Caki2 (cell line): ENCODE data around the gene PRODH2. TPM values are rescaled to one million over a fixed set of nuclear protein-coding genes. Genes with fewer than 3 reads are reported as not detected.
"Not testable (repeated sequence)": the region's sequence is repeated elsewhere in the genome, so short reads cannot be mapped to it uniquely, and the experiment has no call there.

Experiments used
- DNase-seq: peaks from one replicate; pipeline ENCODE4 v3.0.0-alpha.2; 2015; ENCODE audit warnings: low read depth
- in situ Hi-C: cut with HindIII; loops from 2 replicates; pipeline ENCODE4 v1.10.0; 2016; ENCODE audit warnings: low sequenced_read_pairs, low pct_unique_long_range_greater_than_20kb, mixed read lengths
- total RNA-seq: library from RNA; depleted of rRNA; stranded (reverse); fragments of >200 nt; shearing (Covaris generic); gene quantifications from 2 replicates; pipeline ENCODE4 v1.2.3, GENCODE V29; 2014; ENCODE audit warnings: low replicate concordance

The PRODH2 gene
- total RNA-seq, 1 experiment from 2014 or later: 0.17 TPM

GRCh38 chr19:35773020-35773806 is 39.4 kb downstream of the PRODH2 start:
- in situ Hi-C loops: no loop called here
- peak; percentile 88 for DNase-seq

GRCh38 chr19:35772362-35772761 is 40.3 kb downstream of the PRODH2 start:
- DNase-seq, in situ Hi-C loops: not testable (repeated sequence)

- in situ Hi-C loops: no loop called here
- no peak for DNase-seq
These were observed 44.6 kb downstream of the PRODH2 start for GRCh38 chr19:35768082-35768421.

- DNase-seq: peak; percentile 85
- in situ Hi-C loops: no loop called here
These were observed 45.2 kb downstream of the PRODH2 start for GRCh38 chr19:35767288-35768081.

GRCh38 chr19:35766571-35767104 is 46.0 kb downstream of the PRODH2 start:
- in situ Hi-C loops: no loop called here
- no peak for DNase-seq

- in situ Hi-C loops: no loop called here
- no peak for DNase-seq
These were observed 48.0 kb downstream of the PRODH2 start for GRCh38 chr19:35764432-35765315.

GRCh38 chr19:35760711-35761349 is 51.8 kb downstream of the PRODH2 start:
- in situ Hi-C loops: no loop called here
- DNase-seq: no peak

- in situ Hi-C loops: no loop called here
- DNase-seq: no peak
These were observed 52.9 kb downstream of the PRODH2 start for GRCh38 chr19:35759697-35760096.

- DNase-seq: peak; percentile 100
- in situ Hi-C loops: no loop called here
These were observed 54.7 kb downstream of the PRODH2 start, which contains the start of gene PROSER3 for GRCh38 chr19:35757749-35758608. Gene PROSER3, plus strand, starts transcription at chr19:35758176. Its CDS starts 40 bp downstream, at chr19:35758216.

- in situ Hi-C loops: no loop called here
- no peak for DNase-seq
These were observed 55.4 kb downstream of the PRODH2 start for GRCh38 chr19:35757231-35757748.

- no peak for DNase-seq
- in situ Hi-C loops: no loop called here
These were observed 56.0 kb downstream of the PRODH2 start, which contains the start of gene HSPB6 for GRCh38 chr19:35756377-35757230. Gene HSPB6, minus strand, starts transcription at chr19:35757029. Its CDS starts 21 bp downstream, at chr19:35757008.

- DNase-seq: no peak
- in situ Hi-C loops: no loop called here
These were observed 56.9 kb downstream of the PRODH2 start for GRCh38 chr19:35755550-35756376.

GRCh38 chr19:35755131-35755549 is 57.5 kb downstream of the PRODH2 start:
- no peak for DNase-seq
- in situ Hi-C loops: no loop called here

- in situ Hi-C loops: no loop called here
- DNase-seq: no peak
These were observed 58.1 kb downstream of the PRODH2 start for GRCh38 chr19:35754370-35755130.
